ENCODE data around the gene CAPZB.

CAPZB gene

GRCh38 chr1:19477284-19478249 is 7.8 kb downstream of the CAPZB start:
- H3K36me3 Mint-ChIP-seq (ENCODE audit: low read depth): peaks cover 3% of the 10 kb centered on the region
- H3K27me3 Mint-ChIP-seq (ENCODE audit: low read depth): no peaks in the 10 kb centered on the region
- no peak overlapping the region for H3K27ac Mint-ChIP-seq
- peaks cover 43% of the 10 kb centered on the region for H3K4me1 Mint-ChIP-seq
- no peaks in the 10 kb centered on the region for H3K9me3 Mint-ChIP-seq
- no peak overlapping the region for H3K4me3 Mint-ChIP-seq
- no peak for TF ChIP-seq CTCF (IDR thresholded peaks at IDR 0.05; ENCODE audit: unreplicated experiment in 3 of 3)

GRCh38 chr1:19476450-19477190 is 8.7 kb downstream of the CAPZB start:
- Mint-ChIP-seq H3K4me1 (peaks cover 34% of the 10 kb centered on the region), H3K9me3 (no peaks in the 10 kb centered on the region), H3K4me3 (no peak overlapping the region), H3K36me3 (ENCODE audit: low read depth) (peaks cover 6% of the 10 kb centered on the region), H3K27ac (no peak overlapping the region), H3K27me3 (ENCODE audit: low read depth) (no peaks in the 10 kb centered on the region)
- TF ChIP-seq CTCF (IDR thresholded peaks at IDR 0.05; ENCODE audit: unreplicated experiment in 3 of 3): no peak

DNA sequence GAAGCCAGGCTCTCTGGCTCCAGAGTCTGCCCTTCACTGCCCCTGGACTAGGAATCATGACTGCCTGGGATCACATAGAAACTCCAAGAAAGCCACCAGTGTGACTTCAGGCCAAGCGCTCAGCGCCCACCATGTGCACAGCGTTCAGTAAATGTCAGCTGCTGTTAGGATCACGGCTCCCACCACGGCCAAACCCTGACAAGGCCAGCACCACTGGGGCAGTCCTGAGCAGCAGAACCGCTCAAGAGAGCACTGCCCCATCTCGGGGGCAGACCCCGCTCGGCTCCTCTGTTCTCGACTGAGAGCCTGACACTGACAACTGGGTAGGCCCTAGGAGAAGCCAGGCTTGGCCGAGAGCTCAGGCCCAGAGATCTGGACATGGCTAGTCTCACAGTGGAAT is 10.0 kb downstream of the CAPZB start:
- Mint-ChIP-seq H3K4me3 (no peak overlapping the region), H3K27me3 (ENCODE audit: low read depth) (no peaks in the 10 kb centered on the region), H3K9me3 (no peaks in the 10 kb centered on the region), H3K4me1 (peaks cover 25% of the 10 kb centered on the region), H3K27ac (no peak overlapping the region), H3K36me3 (ENCODE audit: low read depth) (peaks cover 12% of the 10 kb centered on the region)
- TF ChIP-seq CTCF (IDR thresholded peaks at IDR 0.05; ENCODE audit: unreplicated experiment in 3 of 3): no peak

DNA sequence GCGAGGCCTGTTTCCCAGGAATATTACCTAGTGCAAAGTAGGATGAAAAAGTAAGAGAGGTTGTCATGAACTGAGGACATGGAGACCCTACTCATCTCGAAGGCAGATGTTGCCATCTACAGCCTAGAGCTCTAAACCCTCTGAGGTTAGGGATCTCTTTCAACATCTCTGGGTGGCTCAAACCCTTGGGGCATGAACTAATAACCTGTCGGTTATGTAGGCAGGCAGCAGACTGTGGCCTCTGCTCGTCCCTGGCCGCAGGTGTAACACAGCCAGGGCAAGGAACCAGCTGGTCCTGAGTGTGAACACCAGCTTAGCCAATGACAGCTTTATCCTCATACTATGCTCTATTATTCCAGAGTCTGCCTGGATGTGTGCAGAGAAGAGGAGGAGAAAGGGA is 13.2 kb downstream of the CAPZB start:
- Mint-ChIP-seq H3K4me1 (peaks cover 37% of the 10 kb centered on the region), H3K4me3 (no peak overlapping the region), H3K27ac (no peak overlapping the region), H3K9me3 (no peaks in the 10 kb centered on the region), H3K36me3 (ENCODE audit: low read depth) (peaks cover 12% of the 10 kb centered on the region), H3K27me3 (ENCODE audit: low read depth) (no peaks in the 10 kb centered on the region)
- TF ChIP-seq CTCF (IDR thresholded peaks at IDR 0.05; ENCODE audit: unreplicated experiment in 3 of 3): no peak

GRCh38 chr1:19469004-19469403 is 16.3 kb downstream of the CAPZB start:
- H3K27ac Mint-ChIP-seq: peak overlapping the region in 2 of 3 experiments; percentile 23 to 34
- no peaks in the 10 kb centered on the region for H3K27me3 Mint-ChIP-seq (ENCODE audit: low read depth)
- H3K9me3 Mint-ChIP-seq: no peaks in the 10 kb centered on the region
- no peak for TF ChIP-seq CTCF (IDR thresholded peaks at IDR 0.05; ENCODE audit: unreplicated experiment in 3 of 3)
- peaks cover 17% of the 10 kb centered on the region for H3K36me3 Mint-ChIP-seq (ENCODE audit: low read depth)
- H3K4me1 Mint-ChIP-seq: peaks cover 49% of the 10 kb centered on the region
- no peak overlapping the region for H3K4me3 Mint-ChIP-seq
